Measurements from ENCODE around the gene USHBP1.

DNA sequence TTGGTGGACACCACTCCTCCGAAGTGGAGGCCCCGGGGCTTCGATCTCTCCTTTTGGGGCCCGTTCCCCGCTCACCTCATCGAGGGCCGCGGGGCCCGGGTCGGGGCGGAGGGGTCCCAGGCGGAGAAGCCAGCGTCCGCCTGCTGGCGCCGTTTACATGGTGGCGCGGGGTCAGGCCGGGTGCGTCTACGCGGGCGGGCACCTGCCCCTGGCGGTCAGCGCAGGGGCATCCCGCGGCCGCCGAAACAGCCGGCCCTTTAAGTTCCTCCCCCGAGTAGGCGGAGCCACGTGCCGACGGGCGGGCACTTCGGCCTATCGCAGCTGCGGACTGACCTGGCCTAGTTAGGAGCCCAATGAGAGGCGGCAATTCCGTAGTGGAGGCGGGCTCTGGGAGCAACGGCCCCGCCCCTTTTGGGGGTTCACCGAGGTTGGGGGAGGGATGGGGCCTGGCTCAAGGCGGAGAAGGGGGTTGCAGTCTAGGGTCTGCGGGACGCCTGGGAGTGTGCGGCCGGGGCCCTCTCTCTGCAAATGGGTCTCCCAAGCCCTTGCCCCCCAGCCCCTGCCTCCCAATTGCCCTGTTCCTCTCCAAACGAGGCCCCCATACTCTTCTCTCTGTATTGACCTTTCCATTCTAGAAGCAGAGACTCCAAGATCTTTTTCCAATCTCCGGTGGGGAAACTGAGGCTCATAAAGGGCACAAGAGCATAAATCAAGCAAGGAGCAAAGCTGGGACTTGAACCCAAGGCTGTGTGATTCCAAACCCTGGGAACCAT, 38.8 kb upstream of the USHBP1 start, which contains the start of gene ABHD8:
- TF ChIP-seq EP300 (IDR thresholded peaks at IDR 0.05; ENCODE audit: borderline replicate concordance in 1 of 2, control insufficient read depth in 1 of 2, low read depth in 2 of 2, low read length in 2 of 2): no peak
- TF ChIP-seq KDM1A (IDR thresholded peaks at IDR 0.05; ENCODE audit: borderline replicate concordance): no peak
- no peak for TF ChIP-seq CHD4 (IDR thresholded peaks at IDR 0.05)
- TF ChIP-seq BCL11A (IDR thresholded peaks at IDR 0.05; ENCODE audit: low read depth, low read length): no peak
- TF ChIP-seq ZNF274 (IDR thresholded peaks at IDR 0.05; ENCODE audit: insufficient read depth, insufficient read length): no peak
- TF ChIP-seq, protein P1, sequence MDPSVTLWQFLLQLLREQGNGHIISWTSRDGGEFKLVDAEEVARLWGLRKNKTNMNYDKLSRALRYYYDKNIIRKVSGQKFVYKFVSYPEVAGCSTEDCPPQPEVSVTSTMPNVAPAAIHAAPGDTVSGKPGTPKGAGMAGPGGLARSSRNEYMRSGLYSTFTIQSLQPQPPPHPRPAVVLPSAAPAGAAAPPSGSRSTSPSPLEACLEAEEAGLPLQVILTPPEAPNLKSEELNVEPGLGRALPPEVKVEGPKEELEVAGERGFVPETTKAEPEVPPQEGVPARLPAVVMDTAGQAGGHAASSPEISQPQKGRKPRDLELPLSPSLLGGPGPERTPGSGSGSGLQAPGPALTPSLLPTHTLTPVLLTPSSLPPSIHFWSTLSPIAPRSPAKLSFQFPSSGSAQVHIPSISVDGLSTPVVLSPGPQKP (IDR thresholded peaks at IDR 0.05; ENCODE audit: low read depth, low read length): no peak
- TF ChIP-seq SREBF2 (IDR thresholded peaks at IDR 0.05; ENCODE audit: low read length): no peak
- TF ChIP-seq, protein P2, sequence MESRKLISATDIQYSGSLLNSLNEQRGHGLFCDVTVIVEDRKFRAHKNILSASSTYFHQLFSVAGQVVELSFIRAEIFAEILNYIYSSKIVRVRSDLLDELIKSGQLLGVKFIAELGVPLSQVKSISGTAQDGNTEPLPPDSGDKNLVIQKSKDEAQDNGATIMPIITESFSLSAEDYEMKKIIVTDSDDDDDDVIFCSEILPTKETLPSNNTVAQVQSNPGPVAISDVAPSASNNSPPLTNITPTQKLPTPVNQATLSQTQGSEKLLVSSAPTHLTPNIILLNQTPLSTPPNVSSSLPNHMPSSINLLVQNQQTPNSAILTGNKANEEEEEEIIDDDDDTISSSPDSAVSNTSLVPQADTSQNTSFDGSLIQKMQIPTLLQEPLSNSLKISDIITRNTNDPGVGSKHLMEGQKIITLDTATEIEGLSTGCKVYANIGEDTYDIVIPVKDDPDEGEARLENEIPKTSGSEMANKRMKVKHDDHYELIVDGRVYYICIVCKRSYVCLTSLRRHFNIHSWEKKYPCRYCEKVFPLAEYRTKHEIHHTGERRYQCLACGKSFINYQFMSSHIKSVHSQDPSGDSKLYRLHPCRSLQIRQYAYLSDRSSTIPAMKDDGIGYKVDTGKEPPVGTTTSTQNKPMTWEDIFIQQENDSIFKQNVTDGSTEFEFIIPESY (IDR thresholded peaks at IDR 0.05): no peak
- TF ChIP-seq SP1 (IDR thresholded peaks at IDR 0.05; ENCODE audit: low read depth, low read length): peak; percentile 99
- no peak for TF ChIP-seq HDAC2 (IDR thresholded peaks at IDR 0.05)
- TF ChIP-seq, protein P3, sequence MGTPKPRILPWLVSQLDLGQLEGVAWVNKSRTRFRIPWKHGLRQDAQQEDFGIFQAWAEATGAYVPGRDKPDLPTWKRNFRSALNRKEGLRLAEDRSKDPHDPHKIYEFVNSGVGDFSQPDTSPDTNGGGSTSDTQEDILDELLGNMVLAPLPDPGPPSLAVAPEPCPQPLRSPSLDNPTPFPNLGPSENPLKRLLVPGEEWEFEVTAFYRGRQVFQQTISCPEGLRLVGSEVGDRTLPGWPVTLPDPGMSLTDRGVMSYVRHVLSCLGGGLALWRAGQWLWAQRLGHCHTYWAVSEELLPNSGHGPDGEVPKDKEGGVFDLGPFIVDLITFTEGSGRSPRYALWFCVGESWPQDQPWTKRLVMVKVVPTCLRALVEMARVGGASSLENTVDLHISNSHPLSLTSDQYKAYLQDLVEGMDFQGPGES (IDR thresholded peaks at IDR 0.05): peak; percentile 84
- TF ChIP-seq SRF (IDR thresholded peaks at IDR 0.05; ENCODE audit: low read depth in 2 of 2, low read length in 2 of 2): no peak
- TF ChIP-seq, protein P4, sequence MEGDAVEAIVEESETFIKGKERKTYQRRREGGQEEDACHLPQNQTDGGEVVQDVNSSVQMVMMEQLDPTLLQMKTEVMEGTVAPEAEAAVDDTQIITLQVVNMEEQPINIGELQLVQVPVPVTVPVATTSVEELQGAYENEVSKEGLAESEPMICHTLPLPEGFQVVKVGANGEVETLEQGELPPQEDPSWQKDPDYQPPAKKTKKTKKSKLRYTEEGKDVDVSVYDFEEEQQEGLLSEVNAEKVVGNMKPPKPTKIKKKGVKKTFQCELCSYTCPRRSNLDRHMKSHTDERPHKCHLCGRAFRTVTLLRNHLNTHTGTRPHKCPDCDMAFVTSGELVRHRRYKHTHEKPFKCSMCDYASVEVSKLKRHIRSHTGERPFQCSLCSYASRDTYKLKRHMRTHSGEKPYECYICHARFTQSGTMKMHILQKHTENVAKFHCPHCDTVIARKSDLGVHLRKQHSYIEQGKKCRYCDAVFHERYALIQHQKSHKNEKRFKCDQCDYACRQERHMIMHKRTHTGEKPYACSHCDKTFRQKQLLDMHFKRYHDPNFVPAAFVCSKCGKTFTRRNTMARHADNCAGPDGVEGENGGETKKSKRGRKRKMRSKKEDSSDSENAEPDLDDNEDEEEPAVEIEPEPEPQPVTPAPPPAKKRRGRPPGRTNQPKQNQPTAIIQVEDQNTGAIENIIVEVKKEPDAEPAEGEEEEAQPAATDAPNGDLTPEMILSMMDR (IDR thresholded peaks at IDR 0.05 in 2 of 3, conservative IDR thresholded peaks at IDR 0.05 in 1 of 3; ENCODE audit: control insufficient read depth in 2 of 3, extremely low read depth in 1 of 3, insufficient read depth in 1 of 3, low read depth in 3 of 3, low read length in 3 of 3): peak; percentile 24 to 54 (median 30); a peak in 3 of 6 replicates
- no peak for TF ChIP-seq RAD21 (IDR thresholded peaks at IDR 0.05; ENCODE audit: insufficient read depth, low read depth, low read length)

Data from GM12878 (cell line).